ENCODE data around the gene SRMS. TPM values are rescaled to one million over a fixed set of nuclear protein-coding genes. Genes with fewer than 3 reads are reported as not detected.

The SRMS gene
- polyA plus RNA-seq, 1 donor from 2014 or later = not detected

DNA sequence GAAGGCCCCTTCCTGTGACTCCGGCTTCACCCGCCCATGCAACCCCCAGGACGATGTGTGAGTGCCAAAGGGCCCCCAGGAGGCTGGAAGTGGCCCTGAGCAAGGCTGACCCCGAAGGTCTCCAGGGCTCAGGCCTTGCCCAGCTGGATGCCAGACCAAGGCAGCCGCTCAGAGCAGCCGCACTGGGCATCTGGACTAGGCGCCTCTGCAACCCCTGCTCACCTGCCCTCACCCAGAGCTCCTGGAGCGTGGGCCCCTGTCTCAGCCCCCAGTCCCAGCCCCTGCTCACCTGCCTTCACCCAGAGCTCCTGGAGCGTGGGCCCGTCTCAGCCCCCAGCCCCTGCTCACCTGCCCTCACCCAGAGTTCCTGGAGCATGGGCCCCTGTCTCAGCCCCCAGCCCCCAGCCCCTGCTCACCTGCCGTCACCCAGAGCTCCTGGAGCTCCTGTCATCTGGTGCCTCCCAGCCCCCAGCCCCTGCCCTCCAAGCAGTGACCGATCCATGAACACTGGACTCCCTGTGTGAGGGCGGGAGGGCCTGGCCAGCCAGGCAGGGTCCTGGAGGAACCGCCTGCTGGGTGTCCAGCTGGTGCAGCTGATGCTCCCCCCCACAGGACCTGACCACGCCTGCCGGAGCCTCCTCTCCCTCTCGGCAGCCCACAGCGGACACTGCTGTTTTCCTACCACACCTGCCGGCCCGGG, 1.1 kb downstream of the SRMS start:
- Histone ChIP-seq H4K20me1 (ENCODE audit: insufficient read depth) (no peaks in the 10 kb centered on the region), H3K9me2 (ENCODE audit: insufficient read depth, low read length) (no peaks in the 10 kb centered on the region), H3K79me2 (replicated peaks; ENCODE audit: insufficient read depth, low read length) (no peaks in the 10 kb centered on the region), H3K9ac (ENCODE audit: low read length) (no peak overlapping the region), H2AFZ (ENCODE audit: low read depth, low read length) (no peak overlapping the region), H3K27me3 (ENCODE audit: insufficient read depth, low read depth, low read length) (no peaks in the 10 kb centered on the region), H3K4me2 (ENCODE audit: low read length) (no peak overlapping the region), H3K27ac (ENCODE audit: low read length) (no peak overlapping the region), H3F3A (ENCODE audit: insufficient read depth, low read length, poor library complexity, severe bottlenecking) (no peaks in the 10 kb centered on the region), H3K9me3 (ENCODE audit: low read length) (no peaks in the 10 kb centered on the region), H3K4me3 (ENCODE audit: low read length) (no peak overlapping the region), H3K36me3 (ENCODE audit: insufficient read depth, low read length) (no peaks in the 10 kb centered on the region)
- TF ChIP-seq, protein P1, sequence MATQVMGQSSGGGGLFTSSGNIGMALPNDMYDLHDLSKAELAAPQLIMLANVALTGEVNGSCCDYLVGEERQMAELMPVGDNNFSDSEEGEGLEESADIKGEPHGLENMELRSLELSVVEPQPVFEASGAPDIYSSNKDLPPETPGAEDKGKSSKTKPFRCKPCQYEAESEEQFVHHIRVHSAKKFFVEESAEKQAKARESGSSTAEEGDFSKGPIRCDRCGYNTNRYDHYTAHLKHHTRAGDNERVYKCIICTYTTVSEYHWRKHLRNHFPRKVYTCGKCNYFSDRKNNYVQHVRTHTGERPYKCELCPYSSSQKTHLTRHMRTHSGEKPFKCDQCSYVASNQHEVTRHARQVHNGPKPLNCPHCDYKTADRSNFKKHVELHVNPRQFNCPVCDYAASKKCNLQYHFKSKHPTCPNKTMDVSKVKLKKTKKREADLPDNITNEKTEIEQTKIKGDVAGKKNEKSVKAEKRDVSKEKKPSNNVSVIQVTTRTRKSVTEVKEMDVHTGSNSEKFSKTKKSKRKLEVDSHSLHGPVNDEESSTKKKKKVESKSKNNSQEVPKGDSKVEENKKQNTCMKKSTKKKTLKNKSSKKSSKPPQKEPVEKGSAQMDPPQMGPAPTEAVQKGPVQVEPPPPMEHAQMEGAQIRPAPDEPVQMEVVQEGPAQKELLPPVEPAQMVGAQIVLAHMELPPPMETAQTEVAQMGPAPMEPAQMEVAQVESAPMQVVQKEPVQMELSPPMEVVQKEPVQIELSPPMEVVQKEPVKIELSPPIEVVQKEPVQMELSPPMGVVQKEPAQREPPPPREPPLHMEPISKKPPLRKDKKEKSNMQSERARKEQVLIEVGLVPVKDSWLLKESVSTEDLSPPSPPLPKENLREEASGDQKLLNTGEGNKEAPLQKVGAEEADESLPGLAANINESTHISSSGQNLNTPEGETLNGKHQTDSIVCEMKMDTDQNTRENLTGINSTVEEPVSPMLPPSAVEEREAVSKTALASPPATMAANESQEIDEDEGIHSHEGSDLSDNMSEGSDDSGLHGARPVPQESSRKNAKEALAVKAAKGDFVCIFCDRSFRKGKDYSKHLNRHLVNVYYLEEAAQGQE (IDR thresholded peaks at IDR 0.05; ENCODE audit: borderline replicate concordance) = no peak
- TF ChIP-seq MXI1 (conservative IDR thresholded peaks at IDR 0.05; ENCODE audit: poor library complexity, severe bottlenecking) (no peak), POLR2AphosphoS5 (IDR thresholded peaks at IDR 0.05) (no peak), TAF1 (IDR thresholded peaks at IDR 0.05; ENCODE audit: low read depth) (no peak), RAD21 (conservative IDR thresholded peaks at IDR 0.05) (no peak), EP300 (conservative IDR thresholded peaks at IDR 0.05; ENCODE audit: poor library complexity, severe bottlenecking) (no peak), EZH2 (IDR thresholded peaks at IDR 0.05; ENCODE audit: borderline replicate concordance, insufficient read depth, low read length, poor library complexity, severe bottlenecking) (no peak), SMC3 (conservative IDR thresholded peaks at IDR 0.05; ENCODE audit: poor library complexity) (no peak)
- TF ChIP-seq, protein P2, sequence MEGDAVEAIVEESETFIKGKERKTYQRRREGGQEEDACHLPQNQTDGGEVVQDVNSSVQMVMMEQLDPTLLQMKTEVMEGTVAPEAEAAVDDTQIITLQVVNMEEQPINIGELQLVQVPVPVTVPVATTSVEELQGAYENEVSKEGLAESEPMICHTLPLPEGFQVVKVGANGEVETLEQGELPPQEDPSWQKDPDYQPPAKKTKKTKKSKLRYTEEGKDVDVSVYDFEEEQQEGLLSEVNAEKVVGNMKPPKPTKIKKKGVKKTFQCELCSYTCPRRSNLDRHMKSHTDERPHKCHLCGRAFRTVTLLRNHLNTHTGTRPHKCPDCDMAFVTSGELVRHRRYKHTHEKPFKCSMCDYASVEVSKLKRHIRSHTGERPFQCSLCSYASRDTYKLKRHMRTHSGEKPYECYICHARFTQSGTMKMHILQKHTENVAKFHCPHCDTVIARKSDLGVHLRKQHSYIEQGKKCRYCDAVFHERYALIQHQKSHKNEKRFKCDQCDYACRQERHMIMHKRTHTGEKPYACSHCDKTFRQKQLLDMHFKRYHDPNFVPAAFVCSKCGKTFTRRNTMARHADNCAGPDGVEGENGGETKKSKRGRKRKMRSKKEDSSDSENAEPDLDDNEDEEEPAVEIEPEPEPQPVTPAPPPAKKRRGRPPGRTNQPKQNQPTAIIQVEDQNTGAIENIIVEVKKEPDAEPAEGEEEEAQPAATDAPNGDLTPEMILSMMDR (IDR thresholded peaks at IDR 0.05; ENCODE audit: poor library complexity, severe bottlenecking) = no peak

DNA sequence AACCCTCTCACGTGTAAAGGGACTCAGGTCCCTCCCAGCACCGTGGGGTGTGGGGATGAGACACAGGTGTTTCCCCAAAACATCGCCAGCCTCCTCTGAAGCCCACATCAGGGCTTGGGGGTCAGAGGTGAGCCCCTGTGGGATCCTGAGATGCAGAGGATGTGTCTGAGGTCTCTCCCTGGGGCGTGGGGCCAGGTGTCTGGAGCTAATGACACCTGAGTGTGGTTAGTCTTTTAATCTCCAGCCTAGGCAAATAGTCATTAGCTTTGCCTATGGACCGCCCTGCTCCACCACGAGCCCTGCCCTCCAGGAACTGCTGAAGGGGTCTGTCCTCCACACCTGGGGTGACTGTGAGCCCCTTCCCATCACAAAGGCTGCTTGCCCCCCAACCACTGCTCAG, 1.7 kb downstream of the SRMS start:
- no peak overlapping the region for H3K27ac ChIP-seq (ENCODE audit: low read length)
- no peaks in the 10 kb centered on the region for H3K27me3 ChIP-seq (ENCODE audit: insufficient read depth, low read depth, low read length)
- H3K4me2 ChIP-seq (ENCODE audit: low read length) = no peak overlapping the region
- no peaks in the 10 kb centered on the region for H3K9me3 ChIP-seq (ENCODE audit: low read length)
- no peaks in the 10 kb centered on the region for H4K20me1 ChIP-seq (ENCODE audit: insufficient read depth)
- TF ChIP-seq POLR2AphosphoS5 (IDR thresholded peaks at IDR 0.05) (no peak), EZH2 (IDR thresholded peaks at IDR 0.05; ENCODE audit: borderline replicate concordance, insufficient read depth, low read length, poor library complexity, severe bottlenecking) (no peak), MXI1 (conservative IDR thresholded peaks at IDR 0.05; ENCODE audit: poor library complexity, severe bottlenecking) (no peak)
- no peak overlapping the region for H2AFZ ChIP-seq (ENCODE audit: low read depth, low read length)
- no peaks in the 10 kb centered on the region for H3K79me2 ChIP-seq (replicated peaks; ENCODE audit: insufficient read depth, low read length)
- no peaks in the 10 kb centered on the region for H3K36me3 ChIP-seq (ENCODE audit: insufficient read depth, low read length)
- no peak overlapping the region for H3K4me3 ChIP-seq (ENCODE audit: low read length)
- H3K9me2 ChIP-seq (ENCODE audit: insufficient read depth, low read length) = no peaks in the 10 kb centered on the region
- H3F3A ChIP-seq (ENCODE audit: insufficient read depth, low read length, poor library complexity, severe bottlenecking) = no peaks in the 10 kb centered on the region
- H3K9ac ChIP-seq (ENCODE audit: low read length) = no peak overlapping the region

Data from neural cell (in vitro differentiated cells).